Prostate gland (tissue), 2 donors: Measurements from ENCODE around the gene ERRFI1.

Experiments
- CTCF ChIP-seq, 4 experiments: fragments of 200-600 bp in 2 of 4; fragments of 450-650 bp in 2 of 4; sonication (generic) in 2 of 4; IDR thresholded peaks; 1 replicate in 3 of 4; 2 replicates in 1 of 4; pipeline ENCODE4 v1.5.1; 2016 to 2019; ENCODE audit warnings: antibody characterized with exemption in 4 of 4, mild to moderate bottlenecking in 2 of 4, moderate library complexity in 2 of 4
- POLR2A ChIP-seq: fragments of 450-650 bp; IDR thresholded peaks from one replicate; pipeline ENCODE4 v1.6.1; 2016; ENCODE audit warnings: antibody characterized with exemption, mild to moderate bottlenecking
- POLR2AphosphoS5 ChIP-seq: sonication (generic); formaldehyde crosslinking; IDR thresholded peaks from one replicate; pipeline ENCODE4 v1.6.1; 2017; ENCODE audit warnings: antibody characterized with exemption

DNA sequence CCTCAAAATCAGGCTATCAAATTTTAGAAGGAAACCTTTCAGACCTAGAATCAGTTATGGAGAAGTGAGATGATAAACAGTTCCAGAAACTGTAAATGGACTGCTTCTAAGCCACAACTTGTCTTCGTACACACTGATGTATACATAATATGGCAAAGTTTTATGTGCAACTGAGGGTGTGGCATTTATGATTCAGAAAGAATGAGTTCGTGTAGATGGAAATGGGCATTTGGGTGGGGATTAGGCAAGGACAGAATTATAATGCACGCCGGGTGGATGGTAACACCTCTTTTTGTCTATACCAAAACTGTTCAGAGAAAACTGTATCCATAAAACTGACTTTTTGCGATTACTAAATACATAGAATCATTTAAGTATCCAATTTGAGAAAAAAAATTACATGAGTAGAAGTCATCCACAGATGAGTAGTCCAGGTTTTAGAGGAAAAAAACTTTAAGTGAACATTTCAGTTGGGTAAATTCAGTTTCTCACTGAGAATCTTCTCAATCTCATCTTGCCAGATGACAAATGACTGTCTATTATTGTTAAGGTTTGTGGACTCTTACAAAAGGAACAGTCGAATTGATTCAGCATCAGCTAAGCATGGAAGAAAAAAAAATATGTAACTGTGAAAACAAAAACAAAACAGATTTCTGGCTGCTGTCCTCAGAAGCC, 22.5 kb downstream of the ERRFI1 start:
- TF ChIP-seq POLR2A (no peak), CTCF (IDR thresholded peaks at IDR 0.05) (no peak), POLR2AphosphoS5 (no peak)
